Stimulated activated CD8-positive, alpha-beta memory T cell treated with anti-CD3 and anti-CD28 coated beads, Interleukin-7, amount 100 ng/mL, for 4 hours (primary cell): ENCODE data around the gene CHST8.
"Not testable (repeated sequence)": the region's sequence is repeated elsewhere in the genome, so short reads cannot be mapped to it uniquely, and the experiment has no call there.

Experiments
- DNase-seq, 2 donors: peaks; one replicate each; pipeline ENCODE4 v3.0.0-alpha.2; 2020; ENCODE audit warnings: low read depth in 2 of 2

Gene CHST8

GRCh38 chr19:33690378-33691029, 68.8 kb downstream of the CHST8 start:
- no peak for DNase-seq

DNA sequence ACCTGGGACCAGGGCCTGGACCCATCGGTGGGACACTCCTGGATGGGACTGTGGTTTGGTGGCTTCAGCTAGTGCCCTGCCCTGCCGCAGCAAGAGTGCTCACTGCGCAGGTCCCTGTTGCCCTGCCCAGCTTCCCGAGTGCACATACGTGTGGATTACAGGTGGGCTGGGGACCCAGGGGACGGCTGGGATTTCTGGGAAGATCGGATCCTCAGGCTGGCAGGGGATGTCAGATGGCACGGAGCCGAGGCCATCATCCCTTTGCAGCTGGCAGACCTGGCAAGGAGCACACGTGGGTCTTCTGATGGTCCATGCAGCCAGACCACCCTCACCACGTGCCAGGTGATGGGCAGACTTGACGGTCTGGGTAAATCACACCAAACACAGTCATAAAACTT, 69.3 kb downstream of the CHST8 start:
- no peak for DNase-seq

- DNase-seq: no peak
Observed at GRCh38 chr19:33691736-33692135, 70.0 kb downstream of the CHST8 start.

DNA sequence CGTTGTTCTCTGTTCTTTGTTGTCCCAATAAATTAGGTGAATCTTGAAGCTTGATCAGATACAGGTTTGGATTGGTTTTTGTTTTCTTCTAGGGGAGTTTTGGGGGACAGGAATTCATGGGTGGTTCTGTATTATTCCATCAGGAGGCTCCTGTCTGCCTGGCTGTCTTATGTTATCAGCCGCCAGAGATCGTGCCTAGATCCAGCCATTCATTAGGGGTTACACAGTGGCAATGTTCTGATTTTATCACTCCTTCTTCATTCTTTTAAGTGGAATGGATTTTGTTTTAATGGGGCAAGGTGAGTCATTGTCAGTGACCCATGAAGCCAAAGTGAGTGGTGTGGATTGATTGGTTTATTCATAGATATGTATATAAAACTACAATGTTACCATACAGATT, 71.9 kb downstream of the CHST8 start:
- DNase-seq: no peak

- not testable (repeated sequence) for DNase-seq
Observed at GRCh38 chr19:33695547-33695946, 73.8 kb downstream of the CHST8 start.

DNA sequence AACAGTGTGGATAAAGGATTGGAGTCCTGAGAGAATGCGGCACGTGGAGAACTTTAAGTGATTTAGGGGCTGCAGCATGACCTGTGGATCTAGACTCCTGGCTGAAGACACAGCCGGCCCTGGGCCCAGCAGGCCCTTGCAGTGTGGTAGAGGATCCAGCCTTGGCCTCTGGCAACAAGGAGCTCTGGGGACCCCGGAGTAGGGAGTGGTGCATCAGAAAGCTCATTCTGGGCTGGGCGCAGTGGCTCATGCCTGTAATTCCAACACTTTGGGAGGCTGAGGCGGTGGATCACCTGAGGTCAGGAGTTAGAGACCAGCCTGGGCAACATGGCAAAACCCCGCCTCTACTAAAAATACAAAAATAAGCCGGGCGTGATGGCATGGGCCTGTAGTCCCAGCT, 76.0 kb downstream of the CHST8 start:
- no peak for DNase-seq

- DNase-seq: no peak
Observed at GRCh38 chr19:33698576-33699435, 77.1 kb downstream of the CHST8 start.

DNA sequence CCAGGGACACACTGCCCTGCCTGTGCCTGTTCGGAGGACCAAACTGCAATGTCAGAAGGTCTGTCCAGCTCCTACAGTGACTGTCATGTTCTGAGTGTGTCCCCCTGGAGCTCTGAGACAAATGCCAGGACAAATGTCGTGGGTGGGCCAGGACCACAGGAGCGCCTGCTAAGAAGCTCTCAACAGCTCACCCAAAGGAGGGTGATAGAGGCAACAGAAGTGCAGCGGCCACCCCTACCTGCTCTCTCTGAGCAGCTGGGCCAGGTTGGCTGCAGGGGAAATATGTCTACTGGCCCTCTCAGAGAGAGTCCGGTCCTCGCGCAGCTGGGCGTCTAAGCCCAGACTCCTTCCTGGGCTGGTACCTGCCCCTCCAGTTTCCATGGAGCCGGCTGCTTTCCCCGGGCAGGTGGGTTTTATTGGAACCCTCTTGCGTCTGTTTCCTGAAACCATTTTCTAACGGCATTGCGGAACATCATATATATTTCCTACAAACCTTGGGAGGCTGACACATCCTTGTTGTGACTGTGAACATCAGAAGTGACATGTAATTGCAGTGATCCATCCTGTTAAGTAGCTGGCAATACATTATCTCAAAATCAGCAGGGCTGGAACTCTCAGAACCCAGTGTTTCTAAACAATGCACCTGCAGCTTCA, 78.1 kb downstream of the CHST8 start:
- DNase-seq: no peak

- no peak for DNase-seq
Observed at GRCh38 chr19:33700408-33701013, 78.8 kb downstream of the CHST8 start.

DNA sequence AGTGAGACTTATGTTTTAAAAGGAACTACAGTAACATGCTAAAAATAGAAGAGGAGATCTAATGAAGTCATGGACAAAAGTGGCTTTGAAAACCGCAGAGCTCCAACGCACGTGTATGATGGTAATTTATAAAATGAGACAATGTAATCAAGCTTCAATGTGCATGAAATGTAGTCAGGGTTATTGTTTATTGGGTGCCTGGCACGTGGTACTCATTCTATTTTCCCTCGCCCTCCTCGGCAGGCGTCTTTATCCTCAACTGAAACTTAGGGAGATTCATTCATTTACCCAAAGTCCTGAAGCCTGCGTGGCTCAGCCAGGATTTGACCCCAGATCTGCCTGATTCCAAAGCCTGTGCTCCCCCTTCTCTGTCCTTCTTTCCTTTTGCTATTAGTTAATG, 79.8 kb downstream of the CHST8 start:
- DNase-seq: no peak

DNA sequence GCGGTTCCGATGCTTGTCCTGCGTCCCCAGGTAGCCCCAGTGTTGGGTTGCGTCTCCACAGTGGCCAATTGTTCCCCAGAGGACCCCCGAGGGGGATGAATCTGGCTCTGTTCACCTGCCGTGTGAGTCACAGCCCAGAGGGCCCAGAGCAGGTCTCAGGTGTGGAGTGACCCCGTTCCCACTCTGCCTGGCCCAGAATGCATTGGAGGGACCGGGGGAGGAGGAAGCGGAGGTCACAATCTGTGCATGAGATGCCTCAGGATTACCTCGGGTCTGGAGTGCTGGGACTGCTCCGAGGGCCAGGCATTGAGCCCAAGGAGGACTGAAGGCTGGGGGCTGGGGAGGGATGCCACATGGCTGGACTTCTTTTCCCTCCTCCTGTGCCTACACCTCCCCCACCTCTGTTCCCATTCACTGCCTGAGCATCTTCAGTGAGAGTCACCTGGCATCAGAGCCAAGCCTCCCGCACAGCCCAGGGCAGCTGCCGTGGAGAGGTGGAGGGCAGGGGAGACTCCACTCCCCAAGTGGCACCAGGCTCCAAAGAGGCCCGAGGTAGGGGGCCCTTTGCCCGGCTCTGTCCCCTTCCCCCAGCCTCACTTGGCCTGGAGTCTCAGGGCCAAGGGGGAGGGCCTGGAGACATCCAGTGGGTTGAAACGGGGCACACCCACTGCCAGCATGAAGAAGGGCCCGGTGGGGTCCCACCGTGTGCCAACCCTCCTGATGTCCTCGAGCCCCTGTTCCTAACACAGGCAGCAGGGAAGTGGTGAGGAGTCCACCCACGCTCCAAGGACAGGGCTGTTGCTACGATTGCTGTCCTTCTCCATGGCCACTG, 81.1 kb downstream of the CHST8 start:
- DNase-seq: no peak

DNA sequence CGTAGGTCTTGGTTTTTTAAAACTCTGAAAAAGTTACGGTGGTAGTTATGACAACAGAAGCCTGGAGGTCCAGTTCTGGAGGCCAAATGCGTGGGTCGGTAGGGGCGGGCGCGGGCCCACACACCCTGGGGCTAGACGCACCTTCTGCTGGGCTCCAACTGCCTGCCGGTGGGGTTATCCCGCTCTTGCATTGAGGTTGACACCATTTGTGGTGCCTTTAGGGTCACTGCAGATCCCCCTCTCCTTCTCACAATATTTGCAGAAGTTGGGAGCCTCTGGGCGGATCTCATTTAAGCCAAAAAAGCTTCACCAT, 81.6 kb downstream of the CHST8 start:
- no peak for DNase-seq

GRCh38 chr19:33703821-33704220, 82.1 kb downstream of the CHST8 start:
- no peak for DNase-seq

GRCh38 chr19:33704271-33704670, 82.5 kb downstream of the CHST8 start:
- DNase-seq: no peak

DNA sequence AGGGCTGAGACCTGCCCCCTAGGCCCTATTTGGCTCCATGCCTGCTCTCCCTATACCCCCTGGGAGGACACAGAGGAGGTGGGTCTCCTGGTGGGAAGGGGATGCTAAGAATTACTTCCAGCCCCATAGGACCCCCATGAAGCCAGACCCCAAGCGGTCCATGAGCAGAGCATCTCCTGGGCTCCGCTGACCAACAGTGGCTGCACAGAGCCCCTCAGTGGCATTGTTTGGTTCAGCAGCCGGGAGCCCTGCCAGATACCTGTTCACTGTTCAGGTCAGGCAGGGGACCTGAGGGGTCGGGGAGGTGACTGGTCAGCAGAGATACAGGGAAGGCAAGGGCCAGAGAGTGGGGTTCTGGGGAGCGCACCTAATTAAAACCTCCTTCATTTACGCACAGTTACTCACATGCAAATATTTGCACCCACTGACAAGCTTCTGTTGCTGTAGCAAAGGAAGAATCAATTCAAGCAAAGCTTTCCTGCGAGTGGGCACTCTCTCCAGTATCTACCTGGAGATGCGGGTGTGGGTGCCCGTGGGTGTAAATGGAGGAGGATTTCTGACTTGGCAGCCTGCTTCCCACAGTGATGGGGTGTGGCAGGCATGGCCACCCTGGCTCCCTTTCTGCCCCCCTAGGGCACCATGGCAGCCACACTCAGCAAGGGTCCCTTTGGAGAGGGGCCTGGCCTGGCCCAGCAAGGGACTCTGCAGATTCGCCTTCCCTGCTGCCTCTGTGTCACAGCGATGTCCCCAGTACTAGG, 83.5 kb downstream of the CHST8 start:
- no peak for DNase-seq

GRCh38 chr19:33705860-33706259, 84.1 kb downstream of the CHST8 start:
- DNase-seq: no peak

DNA sequence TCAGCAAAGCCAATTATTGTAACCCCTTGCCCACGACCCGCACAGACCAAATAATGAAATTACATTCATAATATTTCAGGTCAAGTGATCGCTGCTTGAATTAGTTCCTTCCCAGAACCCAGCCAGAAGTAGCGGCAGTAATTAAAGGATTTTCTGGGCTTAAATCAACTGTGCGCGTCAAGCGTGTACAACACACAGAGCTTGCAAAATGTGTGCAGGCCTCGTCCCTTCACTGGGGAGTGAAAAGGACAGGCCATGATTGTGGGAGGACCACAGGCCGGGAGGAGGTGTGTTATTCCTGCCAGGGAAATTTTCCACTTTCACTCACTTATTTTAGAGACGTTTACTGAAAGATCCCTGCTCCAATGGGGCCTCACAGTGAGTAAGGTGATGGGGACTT, 84.9 kb downstream of the CHST8 start:
- no peak for DNase-seq

DNA sequence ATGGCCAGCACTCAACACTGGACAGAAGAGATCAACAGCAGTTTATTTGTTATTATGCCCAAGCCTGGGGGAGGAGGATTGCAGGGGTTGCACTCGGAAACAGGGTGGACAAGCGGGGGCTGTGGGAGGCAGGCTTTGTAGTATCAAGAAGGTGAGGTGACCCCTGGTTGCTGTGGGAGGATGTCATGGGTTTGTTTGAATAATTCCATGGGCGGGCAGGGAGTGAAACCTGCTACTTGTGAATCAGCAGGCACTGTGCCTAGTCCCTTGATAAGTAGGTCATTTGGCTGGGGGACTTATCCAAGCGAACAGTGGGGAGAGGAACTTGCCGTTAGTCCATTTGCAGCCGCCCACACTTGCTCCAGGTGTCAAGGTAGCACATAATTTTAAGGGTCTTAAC, 90.5 kb downstream of the CHST8 start:
- DNase-seq: no peak

DNA sequence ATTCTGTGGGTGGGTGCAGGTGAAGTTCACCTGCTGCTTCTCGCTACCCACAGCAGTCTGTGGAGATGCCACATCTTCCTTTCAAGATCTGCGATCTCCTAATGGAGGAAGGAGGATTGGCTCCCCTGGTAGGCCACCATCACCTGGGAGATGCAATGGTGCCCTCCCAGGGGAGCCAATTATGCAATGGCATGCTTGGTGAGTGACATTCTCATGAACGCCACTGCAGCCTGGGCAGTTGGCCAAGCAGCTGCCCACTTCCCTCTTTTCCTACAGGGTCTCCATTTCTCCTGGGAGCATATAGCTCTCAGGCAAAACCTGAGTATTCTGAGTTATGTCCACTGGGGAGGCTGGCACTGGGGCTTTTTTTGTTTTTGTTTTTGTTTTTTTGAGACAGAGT, 91.4 kb downstream of the CHST8 start:
- no peak for DNase-seq

GRCh38 chr19:33714149-33714548, 92.4 kb downstream of the CHST8 start:
- no peak for DNase-seq

- no peak for DNase-seq
Observed at GRCh38 chr19:33715462-33715861, 93.7 kb downstream of the CHST8 start.
